ENCODE data around the gene SNTN.
"Not testable (repeated sequence)": the region's sequence is repeated elsewhere in the genome, so short reads cannot be mapped to it uniquely, and the experiment has no call there.

The SNTN gene

GRCh38 chr3:63652066-63652725, at the start of gene SNTN:
TSS of gene SNTN (plus strand) at chr3:63652675. CDS start at chr3:63652688, 13 bp downstream.
- no peak for DNase-seq (ENCODE audit: low read depth in 1 of 2, low spot score in 1 of 2)

GRCh38 chr3:63607716-63608115, 44.8 kb upstream of the SNTN start:
- no peak for DNase-seq (ENCODE audit: low read depth in 1 of 2, low spot score in 1 of 2)

- DNase-seq (ENCODE audit: low read depth in 1 of 2, low spot score in 1 of 2), result no peak
These were observed 43.1 kb upstream of the SNTN start for GRCh38 chr3:63609408-63609807.

- no peak for DNase-seq (ENCODE audit: low read depth in 1 of 2, low spot score in 1 of 2)
These were observed 42.6 kb upstream of the SNTN start for GRCh38 chr3:63609834-63610233.

GRCh38 chr3:63611382-63611781, 41.1 kb upstream of the SNTN start:
- DNase-seq (ENCODE audit: low read depth in 1 of 2, low spot score in 1 of 2), result no peak

- no peak for DNase-seq (ENCODE audit: low read depth in 1 of 2, low spot score in 1 of 2)
These were observed 38.9 kb upstream of the SNTN start for GRCh38 chr3:63613561-63613960.

- no peak for DNase-seq (ENCODE audit: low read depth in 1 of 2, low spot score in 1 of 2)
These were observed 35.1 kb upstream of the SNTN start for GRCh38 chr3:63617391-63617790.

GRCh38 chr3:63624941-63625560, 27.4 kb upstream of the SNTN start:
- DNase-seq (ENCODE audit: low read depth in 1 of 2, low spot score in 1 of 2), result no peak

GRCh38 chr3:63631670-63632069, 20.8 kb upstream of the SNTN start:
- no peak for DNase-seq (ENCODE audit: low read depth in 1 of 2, low spot score in 1 of 2)

- no peak for DNase-seq (ENCODE audit: low read depth in 1 of 2, low spot score in 1 of 2)
These were observed 17.3 kb upstream of the SNTN start for GRCh38 chr3:63635186-63635585.

GRCh38 chr3:63639806-63640205, 12.7 kb upstream of the SNTN start:
- DNase-seq (ENCODE audit: low read depth in 1 of 2, low spot score in 1 of 2), result no peak

GRCh38 chr3:63642488-63642887, 10.0 kb upstream of the SNTN start:
- DNase-seq (ENCODE audit: low read depth in 1 of 2, low spot score in 1 of 2), result no peak

- DNase-seq (ENCODE audit: low read depth in 1 of 2, low spot score in 1 of 2), result no peak
These were observed 8.2 kb upstream of the SNTN start for GRCh38 chr3:63644212-63644797.

GRCh38 chr3:63644928-63645781, 7.3 kb upstream of the SNTN start:
- DNase-seq (ENCODE audit: low read depth in 1 of 2, low spot score in 1 of 2), result not testable (repeated sequence)

- no peak for DNase-seq (ENCODE audit: low read depth in 1 of 2, low spot score in 1 of 2)
These were observed 1.7 kb downstream of the SNTN start for GRCh38 chr3:63654211-63654610.

GRCh38 chr3:63654931-63655330, 2.5 kb downstream of the SNTN start:
- DNase-seq (ENCODE audit: low read depth in 1 of 2, low spot score in 1 of 2), result no peak

GRCh38 chr3:63655519-63655918, 3.0 kb downstream of the SNTN start:
- no peak for DNase-seq (ENCODE audit: low read depth in 1 of 2, low spot score in 1 of 2)

- DNase-seq (ENCODE audit: low read depth in 1 of 2, low spot score in 1 of 2), result no peak
These were observed 4.3 kb downstream of the SNTN start for GRCh38 chr3:63656786-63657185.

GRCh38 chr3:63661242-63661641, 8.8 kb downstream of the SNTN start:
- no peak for DNase-seq (ENCODE audit: low read depth in 1 of 2, low spot score in 1 of 2)

GRCh38 chr3:63662011-63662410, 9.5 kb downstream of the SNTN start:
- no peak for DNase-seq (ENCODE audit: low read depth in 1 of 2, low spot score in 1 of 2)

GRCh38 chr3:63662500-63662899, 10.0 kb downstream of the SNTN start:
- DNase-seq (ENCODE audit: low read depth in 1 of 2, low spot score in 1 of 2), result no peak

GRCh38 chr3:63670544-63670943, 18.1 kb downstream of the SNTN start:
- DNase-seq (ENCODE audit: low read depth in 1 of 2, low spot score in 1 of 2), result no peak

Data from activated T-helper 1 cell treated with anti-CD3 and anti-CD28 coated beads, Interleukin-2, amount 50 U/mL, for 16 hours (primary cell).